NB4 (cell line): ENCODE measurements around the gene PPIL1.

ENCODE experiments used
- CTCF ChIP-seq: IDR thresholded peaks from one replicate; pipeline ENCODE4 v1.5.1; 2012; ENCODE audit warnings: low read depth, low read length
- MAX ChIP-seq: IDR thresholded peaks from 2 replicates; pipeline ENCODE4 v1.6.1; 2011; ENCODE audit warnings: low read depth, low read length
- MYC ChIP-seq: IDR thresholded peaks from 2 replicates; pipeline ENCODE4 v1.6.1; 2011; ENCODE audit warnings: low read depth, low read length
- POLR2A ChIP-seq: IDR thresholded peaks from 2 replicates; pipeline ENCODE4 v1.6.1; 2011; ENCODE audit warnings: mild to moderate bottlenecking; ENCODE audit not compliant: insufficient read length; ENCODE audit errors: extremely low read depth

GRCh38 chr6:36823421-36824096 lies 51.0 kb downstream of the PPIL1 start:
- no peak for TF ChIP-seq CTCF
- no peak for TF ChIP-seq POLR2A
- TF ChIP-seq MYC: no peak
- no peak for TF ChIP-seq MAX
